Upper lobe of left lung (tissue), 6 donors: ENCODE measurements around the gene NPAS4. TPM values are rescaled to one million over a fixed set of nuclear protein-coding genes. Genes with fewer than 3 reads are reported as not detected.
"Not testable (repeated sequence)": the region's sequence is repeated elsewhere in the genome, so short reads cannot be mapped to it uniquely, and the experiment has no call there.

ENCODE experiments used
- ATAC-seq, 2 donors: fragments of 200-7000 bp; cut with Tn5 transposase; one replicate each; pipeline ENCODE4 v1.9.1; 2022; ENCODE audit warnings: mild to moderate bottlenecking in 2 of 2, moderate library complexity in 2 of 2; ENCODE audit not compliant: low FRiP score in 2 of 2
- DNase-seq, 2 donors: peaks; one replicate each; pipeline ENCODE4 v3.0.0-alpha.2; 2019 to 2020
- H3K27ac ChIP-seq, 4 donors: fragments of 200-600 bp; sonication (generic); one replicate each; pipeline ENCODE4 v1.5.1; 2016 to 2019
- H3K27me3 ChIP-seq, 4 donors: fragments of 200-600 bp; sonication (generic); one replicate each; pipeline ENCODE4 v1.5.1; 2017 to 2019
- H3K36me3 ChIP-seq, 4 donors: fragments of 200-600 bp; sonication (generic); one replicate each; pipeline ENCODE4 v1.5.1; 2016 to 2019
- H3K4me1 ChIP-seq, 4 donors: fragments of 200-600 bp; sonication (generic); one replicate each; pipeline ENCODE4 v1.5.1; 2018 to 2019
- H3K4me3 ChIP-seq, 4 donors: fragments of 200-600 bp; sonication (generic); one replicate each; pipeline ENCODE4 v1.5.1; 2017 to 2019; ENCODE audit warnings: mild to moderate bottlenecking in 2 of 4, moderate library complexity in 1 of 4
- H3K9me3 ChIP-seq, 4 donors: fragments of 200-600 bp; sonication (generic); one replicate each; pipeline ENCODE4 v1.5.1; 2018 to 2019
- CTCF ChIP-seq, 6 experiments: fragments of 450-650 bp in 4 of 6; fragments of 200-600 bp in 2 of 6; sonication (generic) in 2 of 6; IDR thresholded peaks; one replicate each; pipeline ENCODE4 v1.5.1; 2016 to 2019; ENCODE audit warnings: antibody characterized with exemption in 6 of 6
- EP300 ChIP-seq, 4 donors: sonication (generic); formaldehyde crosslinking; IDR thresholded peaks; one replicate each; pipeline ENCODE4 v1.5.1; 2017; ENCODE audit warnings: antibody characterized with exemption in 4 of 4, control low read depth in 2 of 4
- POLR2A ChIP-seq, 4 donors: fragments of 450-650 bp; IDR thresholded peaks; one replicate each; pipeline ENCODE4 v1.5.1; 2016 to 2017; ENCODE audit warnings: antibody characterized with exemption in 4 of 4, mild to moderate bottlenecking in 2 of 4
- POLR2AphosphoS5 ChIP-seq, 2 donors: sonication (generic); formaldehyde crosslinking; IDR thresholded peaks; one replicate each; pipeline ENCODE4 v1.5.1; 2017; ENCODE audit warnings: antibody characterized with exemption in 2 of 2
- WGBS, 2 donors: methylation state at CpG; one replicate each; pipeline ENCODE4 v1.1.5; 2017 to 2018; 5-methylcytosine and 5-hydroxymethylcytosine counted together
- total RNA-seq, 6 donors: library from RNA; depleted of rRNA in 4 of 6; stranded (reverse); fragments of >200 nt in 4 of 6; gene quantifications; one replicate each; pipeline versions ENCODE4 v1.1.0 to v1.2.1, GENCODE V29; 2016 to 2021
- donor health status: DM: no; HTN: no; CAD: no; lungs with moderate emphysema.
- donor health status: DM: no; HTN: yes; CAD: no; lungs with severe emphysema.

The NPAS4 gene
- not detected for total RNA-seq

- no peak within 1 kb of the TSS for H3K27ac ChIP-seq
- peaks cover 0 to 10% (median 2%) of the 10 kb centered on the region in 4 donors for H3K27me3 ChIP-seq
- H3K4me3 ChIP-seq = no peak within 1 kb of the TSS
- no peaks in the 10 kb centered on the region for H3K9me3 ChIP-seq
- TF ChIP-seq POLR2AphosphoS5 (IDR thresholded peaks at IDR 0.05) (no peak), POLR2A (IDR thresholded peaks at IDR 0.05) (no peak), EP300 (IDR thresholded peaks at IDR 0.05) (no peak), CTCF (IDR thresholded peaks at IDR 0.05) (no peak)
- ATAC-seq (no peak), DNase-seq (peak in 1 of 2 donors; percentile 63)
- H3K36me3 ChIP-seq = no peaks in the 10 kb centered on the region
- WGBS, 2 donors = 6 to 11% methylated on average over 24 to 57 of the region's 71 CpGs
- peaks cover 0 to 14% (median 5%) of the 10 kb centered on the region in 4 donors for H3K4me1 ChIP-seq
These were observed at the start of gene NPAS4 for GRCh38 chr11:66420671-66421476. NPAS4 (plus strand) TSS chr11:66421035; CDS start chr11:66421180, 145 bp downstream.

GRCh38 chr11:66371627-66372415 lies 49.0 kb upstream of the NPAS4 start, which contains the start of gene SLC29A2:
SLC29A2 (minus strand) TSS chr11:66371760; CDS start chr11:66371591, 169 bp downstream.
- peak within 1 kb of the TSS; percentile 79 to 87 (median 83) for H3K27ac ChIP-seq
- no peaks in the 10 kb centered on the region for H3K9me3 ChIP-seq
- 0 to 1% methylated on average over 28 to 35 of the region's 72 CpGs for WGBS, 2 donors
- DNase-seq (peak; percentile 92 to 95), ATAC-seq (peak; percentile 84 to 92)
- peaks cover 0 to 4% (median 2%) of the 10 kb centered on the region in 4 donors for H3K36me3 ChIP-seq
- TF ChIP-seq POLR2A (IDR thresholded peaks at IDR 0.05) (peak in 1 of 4 donors; percentile 59), EP300 (IDR thresholded peaks at IDR 0.05) (no peak), CTCF (IDR thresholded peaks at IDR 0.05) (no peak), POLR2AphosphoS5 (IDR thresholded peaks at IDR 0.05) (peak in 1 of 2 donors; percentile 12)
- peaks cover 0 to 14% (median 0%) of the 10 kb centered on the region in 4 donors for H3K27me3 ChIP-seq
- H3K4me1 ChIP-seq = peaks cover 4 to 31% (median 20%) of the 10 kb centered on the region in 4 donors
- peak within 1 kb of the TSS; percentile 68 to 85 (median 80) for H3K4me3 ChIP-seq

- Histone ChIP-seq H3K4me3 (no peak overlapping the region), H3K27ac (no peak overlapping the region), H3K36me3 (peaks cover 0 to 4% (median 2%) of the 10 kb centered on the region in 4 donors), H3K9me3 (no peaks in the 10 kb centered on the region), H3K27me3 (peaks cover 0 to 14% (median 0%) of the 10 kb centered on the region in 4 donors), H3K4me1 (peaks cover 4 to 31% (median 20%) of the 10 kb centered on the region in 4 donors)
- WGBS, 2 donors = 64 to 71% methylated on average over 5 of the region's 5 CpGs
- ATAC-seq (no peak), DNase-seq (no peak)
- TF ChIP-seq POLR2AphosphoS5 (IDR thresholded peaks at IDR 0.05) (no peak), POLR2A (IDR thresholded peaks at IDR 0.05) (no peak), EP300 (IDR thresholded peaks at IDR 0.05) (no peak), CTCF (IDR thresholded peaks at IDR 0.05) (no peak)
These were observed 47.6 kb upstream of the NPAS4 start for GRCh38 chr11:66373265-66373664.

- H3K4me3 ChIP-seq, H3K9me3 ChIP-seq, H3K27ac ChIP-seq, ATAC-seq, H3K36me3 ChIP-seq, DNase-seq: not testable (repeated sequence)
- WGBS, 2 donors = 83 to 84% methylated on average over 9 of the region's 9 CpGs
- Histone ChIP-seq H3K4me1 (peaks cover 4 to 31% (median 20%) of the 10 kb centered on the region in 4 donors), H3K27me3 (peaks cover 0 to 14% (median 0%) of the 10 kb centered on the region in 4 donors)
These were observed 47.0 kb upstream of the NPAS4 start for GRCh38 chr11:66373690-66374287.

- DNase-seq, H3K27ac ChIP-seq, H3K9me3 ChIP-seq, ATAC-seq, H3K4me3 ChIP-seq, H3K4me1 ChIP-seq, H3K27me3 ChIP-seq, H3K36me3 ChIP-seq: not testable (repeated sequence)
- WGBS, 2 donors = 28% methylated on average over 7 of the region's 7 CpGs
These were observed 40.6 kb upstream of the NPAS4 start for GRCh38 chr11:66380264-66380663.

GRCh38 chr11:66384316-66384715 lies 36.5 kb upstream of the NPAS4 start:
- not testable (repeated sequence) for ATAC-seq, H3K36me3 ChIP-seq, H3K27ac ChIP-seq, H3K27me3 ChIP-seq, H3K9me3 ChIP-seq, DNase-seq, H3K4me3 ChIP-seq
- H3K4me1 ChIP-seq = peaks cover 3 to 12% (median 6%) of the 10 kb centered on the region in 4 donors
- 81 to 87% methylated on average over 13 of the region's 13 CpGs for WGBS, 2 donors
